ENCODE results near the gene GALNT10.

- TF ChIP-seq CTCF (IDR thresholded peaks at IDR 0.05 in 8 of 11, conservative IDR thresholded peaks at IDR 0.05 in 3 of 11) (no peak), POLR2AphosphoS5 (IDR thresholded peaks at IDR 0.05) (no peak)
Observed at GRCh38 chr5:154228696-154229095, 38.2 kb downstream of the GALNT10 start.

Data from spleen (tissue), 7 donors.